Measurements from ENCODE around the gene FAM219B.
"Not testable (repeated sequence)": the region's sequence is repeated elsewhere in the genome, so short reads cannot be mapped to it uniquely, and the experiment has no call there.

FAM219B gene

DNA sequence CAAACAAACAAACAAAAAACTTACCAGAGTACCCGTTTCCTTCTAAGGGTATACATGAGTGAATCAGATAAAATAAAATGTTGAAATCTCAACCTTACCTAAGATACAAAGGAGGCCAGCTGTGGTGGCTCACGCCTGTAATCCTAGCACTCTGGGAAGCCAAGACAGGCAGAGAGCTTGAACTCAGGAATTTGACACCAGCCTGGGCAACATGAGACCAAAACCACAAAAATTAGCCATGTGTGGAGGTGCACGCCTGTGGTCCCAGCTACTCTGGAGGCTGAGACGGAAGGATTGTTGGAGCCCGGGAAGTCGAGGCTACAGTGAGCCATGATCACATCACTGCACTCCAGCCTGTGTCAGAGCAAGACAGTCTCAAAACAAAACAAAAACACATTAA, 11.0 kb upstream of the FAM219B start:
- no peak for DNase-seq
- TF ChIP-seq GATA1 (IDR thresholded peaks at IDR 0.05; ENCODE audit: low read depth, low read length), result no peak
- TF ChIP-seq POLR2A (IDR thresholded peaks at IDR 0.05; ENCODE audit: low read length), result no peak

GRCh38 chr15:74913799-74914198, 7.1 kb upstream of the FAM219B start:
- DNase-seq, result not testable (repeated sequence)

DNA sequence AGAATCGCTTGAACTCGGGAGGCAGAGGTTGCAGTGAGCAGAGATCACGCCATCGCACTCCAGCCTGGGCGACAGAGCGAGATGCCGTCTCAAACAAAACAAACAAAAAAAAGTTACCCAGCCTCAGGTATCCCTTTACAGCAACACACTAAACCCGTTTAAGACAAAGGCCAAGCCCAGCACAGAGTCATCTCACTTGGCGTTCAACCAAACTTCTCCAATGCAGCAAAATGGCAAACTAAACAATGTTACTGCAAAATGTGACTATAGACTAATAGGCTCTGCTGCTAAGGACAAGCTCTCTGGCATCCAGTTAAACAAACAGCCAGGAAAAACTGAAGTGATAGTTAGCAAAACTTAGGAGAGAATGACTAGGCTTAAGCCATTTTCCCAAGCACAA, 6.4 kb upstream of the FAM219B start:
- no peak for TF ChIP-seq GATA1 (IDR thresholded peaks at IDR 0.05; ENCODE audit: low read depth, low read length)
- TF ChIP-seq POLR2A (IDR thresholded peaks at IDR 0.05; ENCODE audit: low read length), result no peak

GRCh38 chr15:74908635-74909034, 2.0 kb upstream of the FAM219B start:
- no peak for DNase-seq
- TF ChIP-seq POLR2A (IDR thresholded peaks at IDR 0.05; ENCODE audit: low read length), result no peak
- no peak for TF ChIP-seq GATA1 (IDR thresholded peaks at IDR 0.05; ENCODE audit: low read depth, low read length)

More for the DNA sequence above, 6.4 kb upstream of the FAM219B start:
- peak in 1 of 2 experiments; percentile 26 for DNase-seq

GRCh38 chr15:74907163-74907870, 666 bp upstream of the FAM219B start:
- DNase-seq, result no peak
- TF ChIP-seq POLR2A (IDR thresholded peaks at IDR 0.05; ENCODE audit: low read length), result no peak
- no peak for TF ChIP-seq GATA1 (IDR thresholded peaks at IDR 0.05; ENCODE audit: low read depth, low read length)

GRCh38 chr15:74906067-74906449, 593 bp downstream of the FAM219B start:
- TF ChIP-seq GATA1 (IDR thresholded peaks at IDR 0.05; ENCODE audit: low read depth, low read length) (no peak), POLR2A (IDR thresholded peaks at IDR 0.05; ENCODE audit: low read length) (no peak)
- DNase-seq, result peak; percentile 56 to 62

GRCh38 chr15:74904190-74904805, 2.4 kb downstream of the FAM219B start:
- TF ChIP-seq POLR2A (IDR thresholded peaks at IDR 0.05; ENCODE audit: low read length) (no peak), GATA1 (IDR thresholded peaks at IDR 0.05; ENCODE audit: low read depth, low read length) (no peak)
- DNase-seq, result no peak

- TF ChIP-seq POLR2A (IDR thresholded peaks at IDR 0.05; ENCODE audit: low read length) (no peak), GATA1 (IDR thresholded peaks at IDR 0.05; ENCODE audit: low read depth, low read length) (no peak)
- DNase-seq, result no peak
Observed at GRCh38 chr15:74903676-74904075, 3.0 kb downstream of the FAM219B start.

GRCh38 chr15:74902295-74903075, 4.2 kb downstream of the FAM219B start:
- DNase-seq, result no peak

DNA sequence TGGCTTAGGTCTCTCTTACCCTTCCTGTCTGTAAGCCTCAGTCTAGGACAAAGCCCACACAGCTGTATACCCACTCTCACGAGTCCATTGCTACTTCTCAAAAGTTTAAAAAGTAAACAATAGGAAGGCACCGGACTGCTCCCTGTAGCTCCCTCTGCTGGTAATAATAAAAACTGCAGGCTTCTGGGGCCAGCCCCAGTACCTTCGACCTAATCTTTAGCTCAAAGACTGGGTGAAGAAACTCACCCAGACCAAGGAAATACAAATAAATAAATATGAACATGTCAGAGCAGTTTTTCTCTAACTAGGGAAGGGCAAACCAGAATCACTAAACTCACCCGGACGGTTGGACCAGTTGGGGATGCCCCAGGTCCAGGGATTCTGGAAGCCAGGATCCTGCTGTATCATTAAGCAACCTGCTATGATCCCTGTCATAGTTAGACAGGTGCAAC, 5.0 kb downstream of the FAM219B start:
- no peak for TF ChIP-seq POLR2A (IDR thresholded peaks at IDR 0.05; ENCODE audit: low read length)
- no peak for TF ChIP-seq GATA1 (IDR thresholded peaks at IDR 0.05; ENCODE audit: low read depth, low read length)
- peak; percentile 61 to 78 for DNase-seq

More at GRCh38 chr15:74902295-74903075, 4.2 kb downstream of the FAM219B start:
- TF ChIP-seq POLR2A (IDR thresholded peaks at IDR 0.05; ENCODE audit: low read length) (no peak), GATA1 (IDR thresholded peaks at IDR 0.05; ENCODE audit: low read depth, low read length) (no peak)

DNA sequence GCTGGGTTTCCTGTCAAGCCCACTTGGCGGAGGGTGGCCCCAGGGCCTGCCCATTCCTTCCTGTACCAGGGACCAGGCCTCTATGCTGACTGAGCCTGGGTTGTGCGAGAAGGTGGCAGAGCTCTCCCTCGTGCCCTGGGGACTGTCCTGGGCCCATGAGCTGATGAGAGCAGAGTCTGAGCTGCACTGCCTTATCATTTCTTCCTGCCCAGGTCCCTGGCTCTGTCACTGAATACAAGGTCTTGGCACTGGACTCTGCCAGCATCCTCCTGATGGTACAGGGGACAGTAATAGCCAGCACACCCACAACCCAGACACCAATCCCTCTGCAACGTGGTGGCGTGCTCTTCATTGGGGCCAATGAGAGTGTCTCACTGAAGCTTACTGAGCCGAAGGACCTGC, 9.3 kb downstream of the FAM219B start:
- TF ChIP-seq GATA1 (IDR thresholded peaks at IDR 0.05; ENCODE audit: low read depth, low read length) (no peak), POLR2A (IDR thresholded peaks at IDR 0.05; ENCODE audit: low read length) (no peak)
- DNase-seq, result no peak

DNA sequence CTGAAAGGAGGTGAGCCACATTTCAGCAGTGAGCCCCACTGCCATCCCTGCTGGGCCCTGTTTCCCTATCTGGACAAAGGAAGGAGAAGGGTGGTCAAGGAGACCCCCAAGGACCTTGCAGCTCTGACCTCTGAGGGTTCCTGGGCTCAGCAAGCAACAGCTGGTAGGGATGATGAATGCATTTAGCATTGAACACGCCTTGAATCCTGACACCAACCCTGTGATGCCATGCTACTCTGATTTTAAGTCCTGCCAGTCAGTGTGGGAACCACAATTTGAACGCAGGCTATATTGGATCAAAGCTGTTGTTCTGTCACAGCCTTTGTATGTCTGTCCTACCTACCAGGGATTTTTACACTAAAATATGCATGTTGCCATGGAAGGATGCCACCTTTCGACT, 10.3 kb downstream of the FAM219B start:
- DNase-seq, result no peak
- TF ChIP-seq POLR2A (IDR thresholded peaks at IDR 0.05; ENCODE audit: low read length) (peak; percentile 10), GATA1 (IDR thresholded peaks at IDR 0.05; ENCODE audit: low read depth, low read length) (no peak)

- no peak for TF ChIP-seq GATA1 (IDR thresholded peaks at IDR 0.05; ENCODE audit: low read depth, low read length)
- TF ChIP-seq POLR2A (IDR thresholded peaks at IDR 0.05; ENCODE audit: low read length), result peak; percentile 19
- no peak for DNase-seq
Observed at GRCh38 chr15:74895830-74896229, 10.8 kb downstream of the FAM219B start.

DNA sequence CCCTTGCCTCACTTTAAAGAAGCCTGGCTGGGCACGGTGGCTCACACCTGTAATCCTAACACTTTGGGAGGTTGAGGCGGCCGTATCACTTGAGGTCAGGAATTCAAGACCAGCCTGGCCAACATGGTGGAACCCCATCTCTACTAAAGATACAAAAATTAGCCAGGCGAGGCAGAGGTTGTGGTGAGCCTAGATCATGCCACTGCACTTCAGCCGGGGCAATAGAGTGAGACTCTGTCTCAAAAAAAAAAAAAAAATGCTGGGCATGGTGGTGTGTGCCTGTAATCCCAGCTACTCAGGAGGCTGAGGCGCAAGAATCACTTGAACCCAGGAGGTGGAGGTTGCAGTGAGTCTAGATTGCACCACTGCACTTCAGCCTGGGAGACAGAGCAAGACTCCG, 12.3 kb downstream of the FAM219B start:
- not testable (repeated sequence) for DNase-seq

All from erythroblast (primary cell).